Transverse colon (tissue), 4 donors: ENCODE measurements around the gene HTRA1.

Experiments
- EP300 ChIP-seq: sonication (generic); formaldehyde crosslinking; IDR thresholded peaks from one replicate; pipeline ENCODE4 v1.6.1; 2017; ENCODE audit warnings: antibody characterized with exemption, low read depth
- POLR2A ChIP-seq: fragments of 450-650 bp; IDR thresholded peaks from one replicate; pipeline ENCODE4 v1.6.1; 2016; ENCODE audit warnings: antibody characterized with exemption, mild to moderate bottlenecking, moderate library complexity
- POLR2AphosphoS5 ChIP-seq, 3 donors: sonication (generic); formaldehyde crosslinking; IDR thresholded peaks; one replicate each; pipeline ENCODE4 v1.6.1; 2016; ENCODE audit warnings: antibody characterized with exemption in 3 of 3
- TF ChIP-seq, protein P1 (sequence below), 5 experiments: fragments of 200-600 bp in 3 of 5; fragments of 450-650 bp in 2 of 5; sonication (generic) in 3 of 5; IDR thresholded peaks; 1 replicate in 2 of 5; 2 replicates in 3 of 5; pipeline ENCODE4 v1.5.1; 2016 to 2017; ENCODE audit warnings: antibody characterized with exemption in 5 of 5, inconsistent platforms in 3 of 5, mild to moderate bottlenecking in 2 of 5, moderate library complexity in 1 of 5

- TF ChIP-seq, protein P1, sequence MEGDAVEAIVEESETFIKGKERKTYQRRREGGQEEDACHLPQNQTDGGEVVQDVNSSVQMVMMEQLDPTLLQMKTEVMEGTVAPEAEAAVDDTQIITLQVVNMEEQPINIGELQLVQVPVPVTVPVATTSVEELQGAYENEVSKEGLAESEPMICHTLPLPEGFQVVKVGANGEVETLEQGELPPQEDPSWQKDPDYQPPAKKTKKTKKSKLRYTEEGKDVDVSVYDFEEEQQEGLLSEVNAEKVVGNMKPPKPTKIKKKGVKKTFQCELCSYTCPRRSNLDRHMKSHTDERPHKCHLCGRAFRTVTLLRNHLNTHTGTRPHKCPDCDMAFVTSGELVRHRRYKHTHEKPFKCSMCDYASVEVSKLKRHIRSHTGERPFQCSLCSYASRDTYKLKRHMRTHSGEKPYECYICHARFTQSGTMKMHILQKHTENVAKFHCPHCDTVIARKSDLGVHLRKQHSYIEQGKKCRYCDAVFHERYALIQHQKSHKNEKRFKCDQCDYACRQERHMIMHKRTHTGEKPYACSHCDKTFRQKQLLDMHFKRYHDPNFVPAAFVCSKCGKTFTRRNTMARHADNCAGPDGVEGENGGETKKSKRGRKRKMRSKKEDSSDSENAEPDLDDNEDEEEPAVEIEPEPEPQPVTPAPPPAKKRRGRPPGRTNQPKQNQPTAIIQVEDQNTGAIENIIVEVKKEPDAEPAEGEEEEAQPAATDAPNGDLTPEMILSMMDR (IDR thresholded peaks at IDR 0.05) = no peak
- TF ChIP-seq POLR2A (no peak), POLR2AphosphoS5 (IDR thresholded peaks at IDR 0.05) (no peak), EP300 (no peak)
Observed at GRCh38 chr10:122524811-122525210, 63.5 kb downstream of the HTRA1 start.
